Heart right ventricle (tissue), 16 donors: ENCODE data around the gene ZNF516. TPM values are rescaled to one million over a fixed set of nuclear protein-coding genes. Genes with fewer than 3 reads are reported as not detected.

Source experiments
- ATAC-seq, 8 donors: fragments of 200-7000 bp; cut with Tn5 transposase; one replicate each; pipeline ENCODE4 v1.9.1; 2020; ENCODE audit warnings: mild to moderate bottlenecking in 8 of 8, moderate library complexity in 8 of 8, moderate number of reproducible peaks in 1 of 8
- DNase-seq, 2 donors: peaks; one replicate each; pipeline ENCODE4 v3.0.0-alpha.2; 2020
- H3K27ac ChIP-seq, 10 donors: fragments of 200-600 bp; sonication (generic) in 2 of 10; one replicate each; pipeline versions ENCODE4 v1.5.0 to v1.8.0; 2020 to 2022; ENCODE audit warnings: mild to moderate bottlenecking in 3 of 10
- H3K27me3 ChIP-seq, 7 donors: fragments of 200-600 bp; one replicate each; pipeline ENCODE4 v1.8.0; 2021 to 2022; ENCODE audit warnings: mild to moderate bottlenecking in 2 of 7
- H3K36me3 ChIP-seq, 9 donors: fragments of 200-600 bp; sonication (generic) in 1 of 9; one replicate each; pipeline versions ENCODE4 v1.5.0 to v1.8.0; 2020 to 2022; ENCODE audit warnings: mild to moderate bottlenecking in 2 of 9
- H3K4me1 ChIP-seq, 9 donors: fragments of 200-600 bp; sonication (generic) in 1 of 9; one replicate each; pipeline versions ENCODE4 v1.5.0 to v1.8.0; 2020 to 2022; ENCODE audit warnings: mild to moderate bottlenecking in 4 of 9
- H3K4me3 ChIP-seq, 10 donors: fragments of 200-600 bp; sonication (generic) in 2 of 10; one replicate each; pipeline versions ENCODE4 v1.5.0 to v1.8.0; 2020 to 2022; ENCODE audit warnings: mild to moderate bottlenecking in 7 of 10, moderate library complexity in 2 of 10
- H3K9me3 ChIP-seq, 11 donors: fragments of 200-600 bp in 10 of 11; sonication (generic) in 2 of 11; one replicate each; pipeline versions ENCODE4 v1.5.0 to v1.8.0; 2013 to 2022; ENCODE audit warnings: mild to moderate bottlenecking in 2 of 11, control low read depth in 1 of 11, moderate library complexity in 1 of 11
- CTCF ChIP-seq, 9 donors: fragments of 200-600 bp; sonication (generic) in 2 of 9; IDR thresholded peaks; one replicate each; pipeline versions ENCODE4 v1.5.0 to v1.8.0; 2021 to 2022; ENCODE audit warnings: antibody characterized with exemption in 9 of 9, mild to moderate bottlenecking in 5 of 9, moderate library complexity in 1 of 9
- WGBS, 2 donors: extraction: QIAGEN DNeasy Blood & Tissue Kit; methylation state at CpG; one replicate each; pipeline ENCODE4 v1.1.7; 2013; ENCODE audit warnings: inconsistent platforms in 1 of 2; 5-methylcytosine and 5-hydroxymethylcytosine counted together
- intact Hi-C, 10 donors: fragments of 100-400 bp; cut with DNase I; formaldehyde crosslinking; loops; one replicate each; pipeline versions ENCODE4 v1.11.1 to v1.14.2; 2022
- polyA plus RNA-seq, 2 donors: library from polyadenylated mRNA; stranded (reverse); fragments of 200-250 nt; gene quantifications; one replicate each; pipeline ENCODE4 v1.2.3, GENCODE V29; 2013
- total RNA-seq, 10 donors: library from RNA; stranded (reverse); fragmentation: NEBNext Ultra II Directional in 3 of 10; extraction: Animal tissue kit (Norgen Biotek cat#: 25700) in 3 of 10; gene quantifications; one replicate each; pipeline versions ENCODE4 v1.2.1 to v1.2.4, GENCODE V29; 2021 to 2023
- donor health status: Arrhythmogenic right ventricular cardiomyopathy.
- donor health status: ischemic (EF 13 %, LVEDD 7.1; RV severe dilation, severe dysfunction).
- donor health status: healthy with polysubstance abuse.
- donor health status: DM: no; HTN: yes; CAD: no.
- donor health status: DM: no; HTN: no; CAD: no.
- donor health status: ischemic (EF 25% LVEDD 6.9; RV normal size, moderate dysfunction).
- donor health status: ischemic (EF 25% LVEDD 5.7; RV mildly dilated, moderate dysfunction).
- donor health status: healthy.
- donor health status: DM: yes; HTN: yes; CAD: no.
- donor health status: Ischemic cardiomyopathy.
- donor health status: ischemic (EF 35%, LVEDD 5.7; RV mildly dilated, moderate dysfunction).
- donor health status: nonischemic (EF 11% LVEDD 7.7; RV severe dilation, severe dysfunction).
- donor health status: DM: yes; HTN: yes; CAD: no.
- donor health status: PGD.
- donor health status: ischemic (EF 29% LVEDD 5.4; RV normal size, mild dysfunction).
- donor health status: nonischemic (EF 23%, LVEDD 6.1; RV moderate dilation, normal function).

Gene ZNF516
- total and polyA plus RNA-seq, 12 donors, result 2.6 to 24.8 (median 17.3) TPM

GRCh38 chr18:76384114-76384790 lies 110.8 kb downstream of the ZNF516 start:
- Histone ChIP-seq H3K27ac (no peak overlapping the region), H3K27me3 (no peaks in the 10 kb centered on the region), H3K9me3 (peaks cover 0 to 8% (median 0%) of the 10 kb centered on the region in 11 donors), H3K4me1 (peaks cover 0 to 12% (median 7%) of the 10 kb centered on the region in 9 donors), H3K36me3 (peaks cover 0 to 21% (median 7%) of the 10 kb centered on the region in 9 donors), H3K4me3 (no peak overlapping the region)
- no peak for ATAC-seq
- intact Hi-C loops, result no loop called here
- WGBS, 2 donors, result 95 to 96% methylated on average over 28 to 30 of the region's 30 CpGs
- no peak for DNase-seq
- TF ChIP-seq CTCF (IDR thresholded peaks at IDR 0.05), result no peak

- Histone ChIP-seq H3K36me3 (peaks cover 0 to 27% (median 13%) of the 10 kb centered on the region in 9 donors), H3K4me1 (peaks cover 0 to 7% (median under 1%) of the 10 kb centered on the region in 9 donors), H3K4me3 (no peak overlapping the region), H3K9me3 (peaks cover 0 to 8% (median 0%) of the 10 kb centered on the region in 11 donors), H3K27ac (no peak overlapping the region), H3K27me3 (no peaks in the 10 kb centered on the region)
- ATAC-seq (no peak), DNase-seq (no peak)
- 89 to 93% methylated on average over 13 of the region's 13 CpGs for WGBS, 2 donors
- intact Hi-C loops, result no loop called here
- TF ChIP-seq CTCF (IDR thresholded peaks at IDR 0.05), result no peak
These were observed 111.4 kb downstream of the ZNF516 start for GRCh38 chr18:76383636-76384035.

GRCh38 chr18:76382275-76382674 lies 112.8 kb downstream of the ZNF516 start:
- no peak overlapping the region for H3K4me3 ChIP-seq
- peaks cover 0 to 15% (median 0%) of the 10 kb centered on the region in 9 donors for H3K4me1 ChIP-seq
- no peaks in the 10 kb centered on the region for H3K9me3 ChIP-seq
- intact Hi-C loops, result no loop called here
- no peak for TF ChIP-seq CTCF (IDR thresholded peaks at IDR 0.05)
- peaks cover 0 to 40% (median 17%) of the 10 kb centered on the region in 9 donors for H3K36me3 ChIP-seq
- no peak for ATAC-seq
- no peaks in the 10 kb centered on the region for H3K27me3 ChIP-seq
- 96 to 97% methylated on average over 8 of the region's 8 CpGs for WGBS, 2 donors
- no peak overlapping the region for H3K27ac ChIP-seq
- no peak for DNase-seq

GRCh38 chr18:76380791-76381405 lies 114.1 kb downstream of the ZNF516 start:
- no peaks in the 10 kb centered on the region for H3K27me3 ChIP-seq
- ATAC-seq, result no peak
- H3K4me3 ChIP-seq, result no peak overlapping the region
- DNase-seq, result no peak
- peak in 4 of 9 donors; percentile 18 to 35 (median 31) for TF ChIP-seq CTCF (IDR thresholded peaks at IDR 0.05)
- intact Hi-C loops, result no loop called here
- no peak overlapping the region for H3K27ac ChIP-seq
- H3K36me3 ChIP-seq, result peaks cover 0 to 44% (median 17%) of the 10 kb centered on the region in 9 donors
- 83 to 85% methylated on average over 26 of the region's 26 CpGs for WGBS, 2 donors
- H3K4me1 ChIP-seq, result peaks cover 0 to 15% (median 0%) of the 10 kb centered on the region in 9 donors
- no peaks in the 10 kb centered on the region for H3K9me3 ChIP-seq
